HG02623 (cell line): ENCODE measurements around the gene ZBTB5.
A peak's percentile ranks its signal among the peaks of the same experiment; 100 is the strongest.
"Not testable (repeated sequence)": the region's sequence is repeated elsewhere in the genome, so short reads cannot be mapped to it uniquely, and the experiment has no call there.

Experiments used
- ATAC-seq: cut with Tn5 transposase; IDR thresholded peaks from one replicate; pipeline ENCODE4 v1.9.1; 2021; ENCODE audit warnings: moderate library complexity; ENCODE audit not compliant: unreplicated experiment

Gene ZBTB5

DNA sequence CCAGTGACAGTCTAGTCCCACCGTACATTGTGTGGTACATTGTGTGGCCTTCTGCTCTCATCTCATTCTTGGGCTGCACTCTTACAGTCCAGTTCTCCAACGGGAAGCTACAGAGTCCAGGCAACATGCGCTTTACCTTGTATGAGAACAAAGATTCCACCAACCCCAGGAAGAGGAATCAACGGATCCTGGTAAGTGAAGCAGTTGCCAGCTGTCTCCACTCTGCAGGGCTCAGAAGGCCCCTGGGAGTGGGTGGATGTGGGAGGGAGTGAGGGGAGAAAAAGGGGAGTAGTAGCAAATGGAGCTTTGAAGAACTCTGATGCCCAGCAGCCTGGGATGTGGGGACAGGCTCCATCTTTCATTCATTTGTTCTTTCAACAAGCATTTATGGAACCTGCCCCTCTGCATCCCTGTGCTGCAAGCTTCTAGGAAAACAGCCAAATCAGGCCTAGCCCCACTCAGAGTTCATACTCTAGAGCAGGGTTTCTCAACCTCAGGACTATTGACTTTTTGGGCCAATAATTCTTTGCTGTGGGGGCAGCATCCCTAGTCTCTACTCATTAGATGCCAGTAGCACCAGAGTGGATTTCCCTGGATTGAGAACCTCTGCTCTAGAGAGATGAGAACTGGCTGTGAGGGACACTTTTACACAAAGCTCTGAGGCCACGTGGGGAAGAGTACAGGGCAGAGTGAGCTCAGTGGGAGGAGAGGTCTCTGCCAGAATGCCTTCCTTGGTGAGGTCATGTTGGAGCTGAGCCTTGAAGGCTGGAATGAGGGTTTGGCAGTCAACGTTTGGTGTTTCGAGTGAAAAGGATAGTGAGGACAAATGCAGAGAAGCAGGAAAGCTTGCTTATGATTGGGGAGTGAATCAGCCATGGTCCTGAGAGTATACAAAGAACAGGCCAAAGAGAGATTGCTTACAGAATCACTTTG lies 21.6 kb upstream of the ZBTB5 start:
- no peak for ATAC-seq

DNA sequence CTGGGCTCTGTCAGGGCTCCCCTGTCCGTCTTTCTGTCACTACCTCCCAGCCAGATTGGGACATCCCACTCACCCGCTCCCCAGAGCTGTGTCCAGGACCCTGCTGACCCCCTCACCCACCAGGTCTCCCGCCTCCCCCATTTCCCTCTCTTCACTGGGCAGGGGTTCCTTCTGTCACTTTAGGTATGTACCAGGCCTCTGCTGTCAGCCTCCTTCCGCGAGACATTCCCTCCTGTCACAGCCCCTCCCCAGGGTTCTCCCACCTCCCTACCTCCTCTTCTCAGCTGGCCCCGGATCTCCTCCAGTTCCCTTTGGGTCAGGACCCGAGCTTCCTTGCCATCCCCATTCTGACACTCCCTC lies 21.0 kb upstream of the ZBTB5 start:
- no peak for ATAC-seq

GRCh38 chr9:37485389-37486255 lies 20.4 kb upstream of the ZBTB5 start, which contains the start of gene POLR1E:
Gene POLR1E (plus strand): TSS chr9:37485948. CDS start chr9:37486048, 100 bp downstream.
- peak; percentile 96 for ATAC-seq

- no peak for ATAC-seq
Observed at GRCh38 chr9:37480759-37481158, 15.5 kb upstream of the ZBTB5 start.

DNA sequence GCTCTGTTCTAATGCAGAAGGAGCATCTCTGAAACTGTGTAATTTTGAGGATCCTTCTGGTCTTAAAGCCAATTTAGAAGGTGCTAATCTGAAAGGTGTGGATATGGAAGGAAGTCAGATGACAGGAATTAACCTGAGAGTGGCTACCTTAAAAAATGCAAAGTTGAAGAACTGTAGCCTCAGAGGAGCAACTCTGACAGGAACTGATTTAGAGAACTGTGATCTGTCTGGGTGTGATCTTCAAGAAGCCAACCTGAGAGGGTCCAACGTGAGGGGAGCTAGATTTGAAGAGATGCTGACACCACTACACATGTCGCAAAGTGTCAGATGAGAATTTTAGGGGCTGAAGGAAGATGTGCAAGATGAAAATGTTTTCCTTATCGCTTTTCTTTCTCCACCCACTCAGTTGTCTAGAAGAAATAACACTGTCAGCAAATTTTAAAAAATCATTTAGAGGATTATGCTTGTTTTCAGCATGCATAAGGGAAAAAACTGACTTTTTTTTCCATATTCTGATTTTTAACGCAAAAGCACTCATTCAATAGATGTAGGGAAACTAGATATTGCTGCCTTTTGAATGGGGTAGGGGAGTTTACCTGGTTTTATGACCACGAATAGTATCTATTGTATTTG lies 12.9 kb upstream of the ZBTB5 start:
- not testable (repeated sequence) for ATAC-seq

DNA sequence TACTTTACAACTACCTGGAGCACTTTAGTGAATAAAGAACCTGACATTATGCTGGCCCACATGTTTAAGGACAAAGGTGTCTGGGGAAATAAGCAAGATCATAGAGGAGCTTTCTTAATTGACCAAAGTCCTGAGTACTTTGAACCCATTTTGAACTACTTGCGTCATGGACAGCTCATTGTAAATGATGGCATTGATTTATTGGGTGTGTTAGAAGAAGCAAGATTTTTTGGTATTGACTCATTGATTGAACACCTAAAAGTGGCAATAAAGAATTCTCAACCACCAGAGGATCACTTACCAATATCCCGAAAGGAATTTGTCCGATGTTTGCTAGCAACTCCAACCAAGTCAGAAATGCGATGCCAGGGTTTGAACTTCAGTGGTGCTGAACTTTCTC lies 12.2 kb upstream of the ZBTB5 start:
- not testable (repeated sequence) for ATAC-seq

GRCh38 chr9:37476930-37477329 lies 11.7 kb upstream of the ZBTB5 start:
- no peak for ATAC-seq

DNA sequence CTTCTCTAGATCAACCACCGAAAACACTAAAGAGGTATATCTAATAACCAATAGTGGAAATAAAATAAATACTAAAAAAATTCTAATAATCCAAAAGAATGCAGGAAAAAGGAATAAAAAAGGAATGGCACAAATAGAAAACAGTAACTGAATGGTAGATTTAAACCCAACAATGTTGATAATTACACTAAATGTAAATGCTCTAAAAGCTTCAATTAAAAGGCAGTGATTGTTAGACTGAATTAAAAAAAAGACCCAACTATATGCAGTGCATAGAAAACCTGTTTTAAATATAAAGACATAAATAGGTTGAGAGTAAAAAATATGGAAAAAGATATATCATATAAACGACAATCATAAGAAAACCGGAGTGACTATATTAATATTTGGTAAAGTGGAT lies 9.2 kb upstream of the ZBTB5 start:
- no peak for ATAC-seq

- not testable (repeated sequence) for ATAC-seq
Observed at GRCh38 chr9:37473982-37474381, 8.7 kb upstream of the ZBTB5 start.

- ATAC-seq = no peak
Observed at GRCh38 chr9:37471942-37472684, 6.9 kb upstream of the ZBTB5 start.

DNA sequence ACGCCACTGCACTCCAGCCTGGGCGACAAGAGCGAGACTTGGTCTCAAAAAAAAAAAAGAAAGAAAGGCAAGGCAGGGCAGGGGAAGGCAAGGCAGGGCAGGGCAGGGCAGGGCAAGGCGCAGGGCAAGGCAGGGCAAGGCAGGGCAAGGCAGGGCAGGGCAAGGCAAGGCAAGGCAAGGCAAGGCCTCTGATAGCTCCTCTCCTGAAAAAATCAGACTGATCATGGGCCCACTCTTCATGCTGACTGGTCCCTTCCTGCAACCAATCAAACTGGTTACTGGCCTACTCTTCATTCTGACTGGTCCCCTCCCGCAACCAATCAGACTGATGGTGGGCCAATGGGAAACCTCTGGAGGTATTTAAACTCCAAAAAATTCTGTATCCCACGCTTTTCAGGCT lies 3.4 kb upstream of the ZBTB5 start:
- ATAC-seq = no peak

- not testable (repeated sequence) for ATAC-seq
Observed at GRCh38 chr9:37467530-37467929, 2.3 kb upstream of the ZBTB5 start.

- no peak for ATAC-seq
Observed at GRCh38 chr9:37466037-37466709, 923 bp upstream of the ZBTB5 start.

DNA sequence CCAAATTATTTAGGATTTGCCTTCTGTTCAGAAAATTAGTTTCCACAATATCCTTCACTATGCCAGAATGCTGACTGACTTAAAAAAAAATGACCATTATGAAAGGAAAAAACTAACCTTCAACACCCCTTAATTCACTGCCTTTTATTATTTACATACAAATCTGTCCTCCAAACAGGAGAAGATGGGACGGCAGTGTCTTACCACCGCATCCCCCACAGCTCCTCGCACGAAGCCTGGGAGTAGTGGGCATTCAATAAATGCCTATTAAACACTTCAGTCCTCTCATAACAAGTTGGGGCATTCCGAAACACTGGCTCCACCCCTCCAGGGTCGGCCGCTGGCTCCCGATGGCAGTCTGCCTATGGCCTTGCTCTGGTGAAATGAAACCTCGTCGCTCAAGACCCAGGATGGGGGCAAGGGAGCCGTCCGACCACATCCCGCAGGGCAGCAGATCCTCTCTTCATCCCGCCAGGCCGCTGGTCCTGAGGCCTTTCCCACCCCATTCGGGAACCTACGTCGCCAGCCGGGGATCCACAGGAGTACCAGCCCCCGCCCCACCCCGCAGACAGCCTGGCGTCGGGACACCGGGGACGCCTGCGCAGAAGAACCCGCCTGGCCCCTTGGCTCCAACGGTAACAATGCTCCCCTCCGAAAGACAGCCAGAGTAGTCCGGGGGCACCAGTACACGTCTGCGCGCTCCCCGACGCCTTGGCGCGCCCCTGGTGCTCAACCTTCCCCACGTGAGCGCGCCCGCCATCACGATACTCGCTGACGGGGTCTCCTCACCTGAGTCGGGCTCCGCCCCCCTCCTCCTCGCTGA lies 613 bp downstream of the ZBTB5 start:
- peak; percentile 35 for ATAC-seq

GRCh38 chr9:37464006-37464405 lies 1.2 kb downstream of the ZBTB5 start:
- ATAC-seq = no peak

- no peak for ATAC-seq
Observed at GRCh38 chr9:37456817-37457216, 8.4 kb downstream of the ZBTB5 start.

DNA sequence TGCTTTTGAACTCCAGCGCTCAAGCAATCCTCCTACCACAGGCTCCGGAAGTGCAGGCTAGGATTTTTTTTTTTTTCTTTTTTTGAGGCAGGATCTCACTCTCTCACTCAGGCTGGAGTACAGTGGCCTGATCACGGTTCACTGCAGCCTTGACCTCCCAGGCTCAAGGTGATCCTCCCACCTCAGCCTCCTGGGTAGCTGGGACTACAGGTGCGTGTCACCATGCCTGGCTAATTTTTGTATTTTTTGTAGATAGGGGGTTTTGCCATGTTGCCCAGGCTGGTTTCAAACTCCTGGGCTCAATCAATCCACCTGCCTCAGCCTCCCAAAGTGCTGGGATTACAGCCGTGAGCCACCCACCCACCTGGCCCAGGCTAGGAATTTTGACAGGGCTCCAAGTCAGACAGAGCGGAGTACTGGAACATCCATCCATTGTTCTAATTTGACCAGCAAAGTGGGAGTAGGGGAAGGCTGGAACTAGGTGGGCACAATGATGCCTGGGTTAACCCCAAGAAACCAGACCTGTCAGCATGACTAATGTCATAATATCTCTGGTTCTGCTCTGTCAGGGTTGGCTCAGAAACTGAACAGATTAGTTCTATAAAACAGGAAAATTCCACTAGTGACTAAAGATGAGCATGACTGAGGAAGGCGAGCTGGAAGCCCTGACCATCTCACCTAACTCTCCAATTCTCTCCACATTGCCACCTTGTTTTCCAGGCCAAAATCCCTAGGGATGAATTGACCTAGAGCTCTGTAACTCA lies 9.2 kb downstream of the ZBTB5 start:
- ATAC-seq = no peak

- no peak for ATAC-seq
Observed at GRCh38 chr9:37454238-37454637, 11.0 kb downstream of the ZBTB5 start.
